Measurements from ENCODE around the gene VASH2. TPM values are rescaled to one million over a fixed set of nuclear protein-coding genes. Genes with fewer than 3 reads are reported as not detected.

The VASH2 gene
- total and polyA plus RNA-seq, 2 of the 8 experiments (the other 6 are each of a cell fraction or from before 2014, with no cell fraction given): 44.0 to 187 TPM

- Histone ChIP-seq H3K79me1 (ENCODE audit: low read depth, low read length) (0 out of 2 replicates have a peak, but pooled peaks cover 4% of the 10 kb centered on the region), H4K8ac (ENCODE audit: extremely low read depth, insufficient read depth, low read length) (no peak overlapping the region), H2BK12ac (ENCODE audit: low read depth, low read length) (no peak overlapping the region), H2BK20ac (ENCODE audit: low read length) (no peak overlapping the region), H4K91ac (replicated peaks; ENCODE audit: insufficient read length, low read length) (no peak overlapping the region), H3K23me2 (ENCODE audit: low read depth, low read length) (no peaks in the 10 kb centered on the region), H3K23ac (ENCODE audit: insufficient read length) (no peak overlapping the region), H4K5ac (ENCODE audit: insufficient read length, low read depth, low read length) (no peak overlapping the region), H3K79me2 (ENCODE audit: control insufficient read depth in 1 of 2, insufficient read depth in 2 of 2, low read length in 2 of 2) (peaks cover 0 to 87% of the 10 kb centered on the region in 2 experiments), H4K20me1 (replicated peaks in 1 of 2; ENCODE audit: control insufficient read depth in 1 of 2, insufficient read depth in 2 of 2, low read length in 2 of 2) (no peaks in the 10 kb centered on the region), H2BK15ac (ENCODE audit: low read length) (no peak overlapping the region), H3K36me3 (ENCODE audit: control insufficient read depth in 2 of 4, insufficient read depth in 4 of 4, low read length in 3 of 4) (peaks cover 2 to 83% (median 32%) of the 10 kb centered on the region in 4 experiments; a peak in 5 of 8 replicates), H3K4me1 (replicated peaks in 1 of 4; ENCODE audit: control insufficient read depth in 3 of 4, insufficient read depth in 4 of 4, low read length in 3 of 4) (peaks cover 5 to 11% (median 8%) of the 10 kb centered on the region in 4 experiments; a peak in 6 of 7 replicates), H3K9ac (replicated peaks in 1 of 4; ENCODE audit: extremely low read depth in 1 of 4, low read depth in 3 of 4, low read length in 3 of 4) (no peak overlapping the region), H3K18ac (ENCODE audit: extremely low read depth, low read length) (no peak overlapping the region), H2BK120ac (replicated peaks; ENCODE audit: low read depth, low read length) (no peak overlapping the region), H3K27me3 (replicated peaks in 1 of 4; ENCODE audit: control insufficient read depth in 3 of 4, extremely low read depth in 1 of 4, insufficient read depth in 3 of 4, low read length in 3 of 4) (no peaks in the 10 kb centered on the region), H3K56ac (replicated peaks; ENCODE audit: insufficient read length, low read depth, low read length) (no peak overlapping the region), H3K27ac (ENCODE audit: low read depth, low read length) (no peak overlapping the region), H3K4ac (replicated peaks; ENCODE audit: insufficient read length, low read depth, low read length) (no peak overlapping the region), H2BK5ac (ENCODE audit: low read depth, low read length) (no peak overlapping the region), H2AFZ (ENCODE audit: low read length) (no peak overlapping the region), H3K9me3 (ENCODE audit: insufficient read depth in 2 of 2, low read depth in 1 of 2, low read length in 1 of 2) (peaks cover 7 to 26% of the 10 kb centered on the region in 2 experiments; a peak in 3 of 4 replicates), H3K4me3 (ENCODE audit: extremely low read depth in 1 of 4, insufficient read depth in 2 of 4, low read depth in 3 of 4, low read length in 4 of 4) (no peak overlapping the region), H3K14ac (ENCODE audit: insufficient read length) (no peak overlapping the region), H2AK5ac (ENCODE audit: low read depth, low read length) (no peak overlapping the region), H3K4me2 (ENCODE audit: insufficient read depth in 1 of 2, low read depth in 2 of 2, low read length in 2 of 2) (no peak overlapping the region)
- FAIRE-seq: no peak
- ChIA-PET POLR2A (ENCODE audit: partially characterized antibody) (interaction anchor here (1.4 to 13.4 kb wide), 8 partner anchors 5 to 58 kb away, joined by 3 to 177 read pairs (median 36); partner anchors contain the start of gene FLVCR1), CTCF (ENCODE audit: partially characterized antibody) (interaction anchor here (0.6 to 4.3 kb wide), 6 partner anchors 9 to 93 kb away, joined by 3 to 18 read pairs (median 4); no protein-coding TSS in a partner anchor)
- DNase-seq (ENCODE audit: low read depth in 1 of 2, low spot score in 2 of 2): no peak
- 72% methylated on average over 3 of the region's 3 CpGs; no CpG with 5 or more reads in 1 of the 2 experiments for WGBS, 2 experiments (ENCODE audit: extremely low coverage in 1 of 2, insufficient coverage in 1 of 2, insufficient read length in 1 of 2, insufficient replicate concordance in 2 of 2, low coverage in 1 of 2, low lambda C conversion rate in 2 of 2, missing lambda C conversion rate in 1 of 2)
- TF ChIP-seq SRF (IDR thresholded peaks at IDR 0.05; ENCODE audit: low read depth, low read length) (no peak), SIRT6 (IDR thresholded peaks at IDR 0.05; ENCODE audit: low read length) (no peak), NANOG (IDR thresholded peaks at IDR 0.05; ENCODE audit: insufficient read depth, low read depth, low read length, poor library complexity, severe bottlenecking) (no peak), SP2 (IDR thresholded peaks at IDR 0.05; ENCODE audit: low read length) (no peak), TBP (IDR thresholded peaks at IDR 0.05; ENCODE audit: low read depth, low read length) (no peak), EGR1 (IDR thresholded peaks at IDR 0.05; ENCODE audit: borderline replicate concordance, low read depth, low read length) (no peak), SIX5 (IDR thresholded peaks at IDR 0.05; ENCODE audit: low read depth, low read length) (no peak), SP1 (IDR thresholded peaks at IDR 0.05; ENCODE audit: low read depth, low read length) (no peak), CBX5 (IDR thresholded peaks at IDR 0.05; ENCODE audit: low read depth, low read length) (no peak), CHD1 (IDR thresholded peaks at IDR 0.05; ENCODE audit: low read depth, low read length) (no peak), GTF2F1 (IDR thresholded peaks at IDR 0.05; ENCODE audit: borderline replicate concordance, low read depth, low read length) (no peak), JUN (IDR thresholded peaks at IDR 0.05; ENCODE audit: low read depth, low read length) (no peak), RAD21 (IDR thresholded peaks at IDR 0.05 in 1 of 2, conservative IDR thresholded peaks at IDR 0.05 in 1 of 2; ENCODE audit: low read depth in 2 of 2, low read length in 2 of 2) (no peak)
- TF ChIP-seq, protein P1, sequence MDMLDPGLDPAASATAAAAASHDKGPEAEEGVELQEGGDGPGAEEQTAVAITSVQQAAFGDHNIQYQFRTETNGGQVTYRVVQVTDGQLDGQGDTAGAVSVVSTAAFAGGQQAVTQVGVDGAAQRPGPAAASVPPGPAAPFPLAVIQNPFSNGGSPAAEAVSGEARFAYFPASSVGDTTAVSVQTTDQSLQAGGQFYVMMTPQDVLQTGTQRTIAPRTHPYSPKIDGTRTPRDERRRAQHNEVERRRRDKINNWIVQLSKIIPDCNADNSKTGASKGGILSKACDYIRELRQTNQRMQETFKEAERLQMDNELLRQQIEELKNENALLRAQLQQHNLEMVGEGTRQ (IDR thresholded peaks at IDR 0.05; ENCODE audit: low read length): no peak
Measured at GRCh38 chr1:212902054-212902453, 48.3 kb upstream of the VASH2 start.
